HG02943 (cell line): Measurements from ENCODE around the gene SAA2.
"Not testable (repeated sequence)": the region's sequence is repeated elsewhere in the genome, so short reads cannot be mapped to it uniquely, and the experiment has no call there.

Experiments
- ATAC-seq: cut with Tn5 transposase; IDR thresholded peaks from one replicate; pipeline ENCODE4 v1.9.1; 2021; ENCODE audit warnings: mild to moderate bottlenecking, low read depth, moderate library complexity; ENCODE audit not compliant: unreplicated experiment

The SAA2 gene

GRCh38 chr11:18203723-18204122 lies 44.7 kb downstream of the SAA2 start:
- ATAC-seq, result no peak

DNA sequence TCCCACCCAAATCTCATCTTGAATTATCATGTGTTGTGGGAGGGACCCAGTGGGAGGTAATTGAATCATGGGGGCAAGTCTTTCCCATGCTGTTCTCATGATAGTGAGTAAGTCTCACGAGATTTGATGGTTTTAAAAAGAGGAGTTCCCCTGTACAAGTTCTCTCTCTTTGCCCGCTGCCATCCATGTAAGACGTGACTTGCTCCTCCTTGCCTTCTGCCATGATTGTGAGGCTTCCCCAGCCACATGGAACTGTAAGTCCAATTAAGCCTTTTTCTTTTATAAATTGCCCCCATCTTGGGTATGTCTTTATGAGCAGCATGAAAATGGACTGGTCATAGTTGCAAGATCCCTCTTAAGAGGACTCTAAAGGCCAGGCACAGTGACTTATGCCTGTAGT lies 50.7 kb downstream of the SAA2 start:
- not testable (repeated sequence) for ATAC-seq

GRCh38 chr11:18196532-18196931 lies 51.9 kb downstream of the SAA2 start:
- ATAC-seq, result no peak
